Measurements from ENCODE around the gene CTRL.
A peak's percentile ranks its signal among the peaks of the same experiment; 100 is the strongest.

The CTRL gene

GRCh38 chr16:67954421-67955196 lies 22.9 kb upstream of the CTRL start (continued):
- TF ChIP-seq ZBTB49 (tag by site-specific recombination; IDR thresholded peaks at IDR 0.05; ENCODE audit: low read depth) (no peak), ZNF549 (tag by site-specific recombination; IDR thresholded peaks at IDR 0.05) (no peak), ZNF426 (tag by site-specific recombination; IDR thresholded peaks at IDR 0.05) (no peak), ZSCAN30 (tag by site-specific recombination; IDR thresholded peaks at IDR 0.05) (no peak), ZBTB1 (tag by site-specific recombination; IDR thresholded peaks at IDR 0.05) (no peak), FEZF1 (tag by site-specific recombination; IDR thresholded peaks at IDR 0.05) (no peak), ZSCAN5A (tag by site-specific recombination; IDR thresholded peaks at IDR 0.05) (no peak), PRDM6 (tag by site-specific recombination; IDR thresholded peaks at IDR 0.05) (no peak)

GRCh38 chr16:67953641-67954375 lies 22.1 kb upstream of the CTRL start:
- TF ChIP-seq INSM2 (tag by site-specific recombination; IDR thresholded peaks at IDR 0.05) (no peak), ZIC2 (tag by site-specific recombination; IDR thresholded peaks at IDR 0.05) (peak; percentile 20; the same call in 1 of the 2 replicates)
- H3K36me3 ChIP-seq (ENCODE audit: control insufficient read depth in 2 of 2, insufficient read depth in 1 of 2, low read length in 2 of 2) = peaks cover 9 to 75% of the 10 kb centered on the region in 2 experiments; a peak in 2 of 3 replicates
- CTCF ChIA-PET = no interaction called here
- H3K4me1 ChIP-seq (ENCODE audit: control insufficient read depth, insufficient read depth, low read length) = no peaks in the 10 kb centered on the region
- H3K4me3 ChIP-seq (ENCODE audit: low read depth, low read length) = no peak overlapping the region
- H3K9me3 ChIP-seq (ENCODE audit: control insufficient read depth, insufficient read depth, low read depth, low read length) = no peaks in the 10 kb centered on the region
- H3K27ac ChIP-seq (ENCODE audit: extremely low read depth, low read depth, low read length) = no peak overlapping the region
- POLR2A ChIA-PET = no interaction called here

- ChIA-PET CTCF (no interaction called here), POLR2A (interaction anchor here (1.6 kb wide), 1 partner anchor 16 kb away, joined by 5 read pairs; no protein-coding TSS in a partner anchor)
- H3K36me3 ChIP-seq (ENCODE audit: control insufficient read depth in 2 of 2, insufficient read depth in 1 of 2, low read length in 2 of 2) = peaks cover 9 to 83% of the 10 kb centered on the region in 2 experiments; a peak in 2 of 3 replicates
These were observed 19.8 kb upstream of the CTRL start for GRCh38 chr16:67951485-67951884.

More at GRCh38 chr16:67951485-67951884, 19.8 kb upstream of the CTRL start:
- Histone ChIP-seq H3K9me3 (ENCODE audit: control insufficient read depth, insufficient read depth, low read depth, low read length) (no peaks in the 10 kb centered on the region), H3K4me3 (ENCODE audit: low read depth, low read length) (no peak overlapping the region), H3K4me1 (ENCODE audit: control insufficient read depth, insufficient read depth, low read length) (no peaks in the 10 kb centered on the region), H3K27ac (ENCODE audit: extremely low read depth, low read depth, low read length) (no peak overlapping the region)
- TF ChIP-seq ZNF514 (tag by site-specific recombination; IDR thresholded peaks at IDR 0.05) = no peak
- TF ChIP-seq ZNF211 (tag by site-specific recombination; IDR thresholded peaks at IDR 0.05; ENCODE audit: low read depth) = no peak

Data from HEK293 (cell line).